Measurements from ENCODE around the gene CADM4.

The CADM4 gene

DNA sequence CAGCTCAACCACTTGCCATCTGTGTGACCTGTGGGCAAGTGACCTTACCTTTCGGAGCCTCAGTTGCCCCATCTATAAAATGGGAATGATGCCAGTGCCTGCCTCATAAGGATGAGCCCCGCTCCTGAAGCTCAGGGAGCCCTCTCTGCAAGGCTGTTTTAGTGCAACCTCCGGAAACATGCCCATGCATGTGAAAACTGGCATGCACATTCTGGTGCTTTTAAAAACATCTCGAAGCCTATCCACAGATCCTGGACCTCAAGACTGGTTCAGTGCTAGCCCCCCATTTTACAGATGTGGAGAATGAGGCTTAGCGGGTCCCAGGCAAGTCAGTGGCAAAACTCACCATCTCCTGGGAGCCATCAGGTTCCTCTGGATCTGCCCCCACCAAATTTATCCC lies 5.6 kb downstream of the CADM4 start:
- DNase-seq (ENCODE audit: low read depth): no peak
- TF ChIP-seq POLR2A (IDR thresholded peaks at IDR 0.05; ENCODE audit: extremely low read depth, insufficient read length) (no peak), MYC (IDR thresholded peaks at IDR 0.05; ENCODE audit: low read depth, low read length) (no peak)
- TF ChIP-seq, protein P1, sequence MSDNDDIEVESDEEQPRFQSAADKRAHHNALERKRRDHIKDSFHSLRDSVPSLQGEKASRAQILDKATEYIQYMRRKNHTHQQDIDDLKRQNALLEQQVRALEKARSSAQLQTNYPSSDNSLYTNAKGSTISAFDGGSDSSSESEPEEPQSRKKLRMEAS (IDR thresholded peaks at IDR 0.05; ENCODE audit: low read depth, low read length): no peak
- TF ChIP-seq, protein P2, sequence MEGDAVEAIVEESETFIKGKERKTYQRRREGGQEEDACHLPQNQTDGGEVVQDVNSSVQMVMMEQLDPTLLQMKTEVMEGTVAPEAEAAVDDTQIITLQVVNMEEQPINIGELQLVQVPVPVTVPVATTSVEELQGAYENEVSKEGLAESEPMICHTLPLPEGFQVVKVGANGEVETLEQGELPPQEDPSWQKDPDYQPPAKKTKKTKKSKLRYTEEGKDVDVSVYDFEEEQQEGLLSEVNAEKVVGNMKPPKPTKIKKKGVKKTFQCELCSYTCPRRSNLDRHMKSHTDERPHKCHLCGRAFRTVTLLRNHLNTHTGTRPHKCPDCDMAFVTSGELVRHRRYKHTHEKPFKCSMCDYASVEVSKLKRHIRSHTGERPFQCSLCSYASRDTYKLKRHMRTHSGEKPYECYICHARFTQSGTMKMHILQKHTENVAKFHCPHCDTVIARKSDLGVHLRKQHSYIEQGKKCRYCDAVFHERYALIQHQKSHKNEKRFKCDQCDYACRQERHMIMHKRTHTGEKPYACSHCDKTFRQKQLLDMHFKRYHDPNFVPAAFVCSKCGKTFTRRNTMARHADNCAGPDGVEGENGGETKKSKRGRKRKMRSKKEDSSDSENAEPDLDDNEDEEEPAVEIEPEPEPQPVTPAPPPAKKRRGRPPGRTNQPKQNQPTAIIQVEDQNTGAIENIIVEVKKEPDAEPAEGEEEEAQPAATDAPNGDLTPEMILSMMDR (IDR thresholded peaks at IDR 0.05; ENCODE audit: low read depth, low read length): no peak
- no peak overlapping the region for H3K4me3 ChIP-seq (ENCODE audit: low read depth, low read length)

DNA sequence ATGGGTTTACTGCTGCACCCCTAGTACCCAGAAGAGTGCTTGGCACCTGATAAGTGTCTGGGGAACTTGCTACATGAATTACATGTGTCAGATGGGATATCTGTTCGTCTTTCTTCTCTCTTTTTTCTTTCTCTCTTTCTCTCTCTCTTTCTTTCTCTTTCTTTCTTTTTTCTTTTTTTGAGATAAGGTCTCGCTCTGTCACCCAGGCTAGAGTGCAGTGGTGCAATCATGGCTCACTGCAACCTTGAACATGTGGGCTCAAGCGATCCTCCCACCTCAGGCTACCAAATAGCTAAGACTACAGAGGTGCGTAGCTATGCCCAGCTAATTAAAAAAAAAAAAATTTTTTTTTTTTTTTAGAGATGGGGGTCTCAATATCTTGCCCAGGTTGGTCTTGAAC lies 6.1 kb downstream of the CADM4 start:
- DNase-seq (ENCODE audit: low read depth): no peak
- no peak for TF ChIP-seq MYC (IDR thresholded peaks at IDR 0.05; ENCODE audit: low read depth, low read length)
- no peak for TF ChIP-seq POLR2A (IDR thresholded peaks at IDR 0.05; ENCODE audit: extremely low read depth, insufficient read length)

DNA sequence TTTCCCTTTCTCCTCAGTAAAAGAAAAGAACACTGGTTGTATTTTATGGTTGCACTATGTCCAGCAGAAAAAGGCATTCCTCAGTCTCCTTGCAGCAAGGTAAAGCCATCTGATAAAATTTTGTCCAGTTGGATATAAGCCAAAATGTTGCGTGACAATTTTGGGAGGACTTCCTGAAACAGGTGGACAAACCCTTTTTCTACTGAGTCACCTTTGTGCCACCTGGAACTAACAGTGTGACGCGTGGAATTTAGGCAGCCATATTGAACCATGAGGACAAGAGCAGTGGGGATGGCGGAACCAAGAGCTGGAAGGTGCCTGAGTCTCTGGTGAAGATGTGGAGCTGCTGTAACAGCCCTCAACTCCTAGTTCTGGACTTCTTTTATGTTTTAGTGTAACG lies 8.2 kb downstream of the CADM4 start:
- TF ChIP-seq, protein P1 (IDR thresholded peaks at IDR 0.05; ENCODE audit: low read depth, low read length): no peak
- TF ChIP-seq MYC (IDR thresholded peaks at IDR 0.05; ENCODE audit: low read depth, low read length) (no peak), POLR2A (IDR thresholded peaks at IDR 0.05; ENCODE audit: extremely low read depth, insufficient read length) (no peak)
- TF ChIP-seq, protein P2 (IDR thresholded peaks at IDR 0.05; ENCODE audit: low read depth, low read length): no peak
- H3K4me3 ChIP-seq (ENCODE audit: low read depth, low read length): no peak overlapping the region
- DNase-seq (ENCODE audit: low read depth): no peak

More for the DNA sequence above, 6.1 kb downstream of the CADM4 start:
- no peak overlapping the region for H3K4me3 ChIP-seq (ENCODE audit: low read depth, low read length)

DNA sequence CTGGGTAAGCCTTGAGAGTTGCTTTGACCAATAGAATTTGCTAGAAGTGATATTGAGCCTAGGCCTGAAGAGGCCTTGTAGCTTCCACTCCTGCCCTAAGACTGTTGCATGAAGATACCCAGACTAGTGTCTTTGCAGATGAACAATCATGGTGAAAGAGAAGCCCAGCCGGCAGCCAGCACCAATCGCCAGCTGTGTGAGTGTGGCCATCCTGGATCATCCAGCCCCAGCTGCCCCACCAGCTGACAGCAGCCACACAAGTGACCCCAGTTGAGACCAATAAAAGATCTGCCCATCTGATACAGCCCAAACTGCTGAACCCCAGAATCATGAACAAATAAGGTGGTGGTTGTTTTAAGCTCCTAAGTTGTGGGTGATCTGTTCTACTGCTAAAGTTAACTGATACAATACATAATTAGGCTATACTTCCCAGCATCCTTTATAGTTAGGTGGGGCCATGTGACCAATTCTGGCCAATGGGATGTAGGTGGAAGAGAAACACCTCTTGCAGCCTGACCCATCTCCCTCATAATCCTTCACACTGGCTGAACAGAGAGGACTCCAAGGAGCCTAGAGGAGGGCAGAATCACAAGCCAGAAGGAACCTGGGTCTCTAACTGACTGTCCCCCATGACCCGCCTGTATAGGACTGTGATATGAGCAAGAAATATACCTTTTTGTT lies 10.9 kb downstream of the CADM4 start:
- H3K4me3 ChIP-seq (ENCODE audit: low read depth, low read length): no peak overlapping the region
- no peak for TF ChIP-seq MYC (IDR thresholded peaks at IDR 0.05; ENCODE audit: low read depth, low read length)
- TF ChIP-seq, protein P2 (IDR thresholded peaks at IDR 0.05; ENCODE audit: low read depth, low read length): no peak
- TF ChIP-seq, protein P1 (IDR thresholded peaks at IDR 0.05; ENCODE audit: low read depth, low read length): no peak
- no peak for TF ChIP-seq POLR2A (IDR thresholded peaks at IDR 0.05; ENCODE audit: extremely low read depth, insufficient read length)
- no peak for DNase-seq (ENCODE audit: low read depth)

DNA sequence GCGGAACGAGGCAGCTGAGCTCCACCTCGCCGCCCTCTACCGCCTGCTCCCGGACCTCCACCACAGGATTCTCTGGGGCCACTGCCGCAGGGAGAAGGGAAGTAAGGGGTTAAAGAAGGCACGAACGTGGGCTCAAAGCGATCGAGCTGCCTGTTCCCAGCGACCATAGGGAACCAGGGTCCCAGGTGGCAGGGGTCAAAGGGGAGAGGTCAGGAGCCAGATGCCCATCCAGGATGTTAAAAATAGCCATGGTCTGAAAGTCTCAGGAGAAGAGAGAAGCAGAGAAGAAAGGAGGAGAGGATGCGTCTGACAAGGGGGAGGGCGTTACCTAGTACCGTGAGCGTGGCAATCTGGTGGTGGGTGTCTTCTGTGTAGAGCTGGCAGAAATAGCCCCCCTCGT lies 12.8 kb downstream of the CADM4 start:
- no peak for DNase-seq (ENCODE audit: low read depth)
- TF ChIP-seq, protein P2 (IDR thresholded peaks at IDR 0.05; ENCODE audit: low read depth, low read length): no peak
- TF ChIP-seq POLR2A (IDR thresholded peaks at IDR 0.05; ENCODE audit: extremely low read depth, insufficient read length) (no peak), MYC (IDR thresholded peaks at IDR 0.05; ENCODE audit: low read depth, low read length) (no peak)
- TF ChIP-seq, protein P1 (IDR thresholded peaks at IDR 0.05; ENCODE audit: low read depth, low read length): no peak
- H3K4me3 ChIP-seq (ENCODE audit: low read depth, low read length): no peak overlapping the region

DNA sequence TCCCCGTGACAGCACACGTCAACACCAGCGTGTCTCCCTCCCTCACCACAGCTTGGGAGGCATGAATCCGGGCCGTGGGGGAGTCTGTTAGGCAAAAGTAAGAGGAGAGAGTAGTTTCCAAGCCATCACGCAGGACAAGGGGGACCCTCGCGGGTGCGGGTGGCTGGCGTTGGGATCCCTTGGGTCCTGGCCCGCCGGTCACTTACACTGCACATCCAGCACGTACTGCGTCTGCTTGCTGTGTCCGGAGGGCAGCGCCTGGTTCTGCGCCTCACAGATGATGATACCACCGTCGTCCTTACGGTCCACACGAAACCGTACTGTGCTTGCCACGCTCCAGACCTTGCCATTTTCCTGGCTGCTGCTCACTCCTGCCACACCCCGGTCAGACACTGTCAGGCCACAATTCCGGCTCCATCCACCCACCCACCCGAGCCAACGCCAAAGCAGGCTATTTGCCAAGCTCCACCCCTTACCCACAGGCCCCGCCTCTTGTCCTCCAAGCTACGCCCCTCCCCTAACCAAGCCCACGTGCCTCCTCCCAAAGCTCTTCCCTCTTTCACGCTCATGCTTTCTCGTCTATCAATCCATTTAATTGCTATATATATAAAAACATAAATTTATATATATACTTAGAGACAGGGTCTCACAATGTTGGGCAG lies 13.6 kb downstream of the CADM4 start:
- TF ChIP-seq, protein P2 (IDR thresholded peaks at IDR 0.05; ENCODE audit: low read depth, low read length): peak; percentile 14
- TF ChIP-seq POLR2A (IDR thresholded peaks at IDR 0.05; ENCODE audit: extremely low read depth, insufficient read length) (no peak), MYC (IDR thresholded peaks at IDR 0.05; ENCODE audit: low read depth, low read length) (no peak)
- TF ChIP-seq, protein P1 (IDR thresholded peaks at IDR 0.05; ENCODE audit: low read depth, low read length): no peak
- DNase-seq (ENCODE audit: low read depth): peak; percentile 73
- no peak overlapping the region for H3K4me3 ChIP-seq (ENCODE audit: low read depth, low read length)

Measured in NB4 (cell line).